HG02885 (cell line): Measurements from ENCODE around the gene POGZ.
"Not testable (repeated sequence)": the region's sequence is repeated elsewhere in the genome, so short reads cannot be mapped to it uniquely, and the experiment has no call there.

Experiments
- ATAC-seq: cut with Tn5 transposase; IDR thresholded peaks from one replicate; pipeline ENCODE4 v1.9.1; 2021; ENCODE audit warnings: mild to moderate bottlenecking; ENCODE audit not compliant: unreplicated experiment, poor library complexity

The POGZ gene

GRCh38 chr1:151477066-151477465, 17.8 kb upstream of the POGZ start:
- ATAC-seq, result no peak

GRCh38 chr1:151476083-151476482, 16.8 kb upstream of the POGZ start:
- no peak for ATAC-seq

DNA sequence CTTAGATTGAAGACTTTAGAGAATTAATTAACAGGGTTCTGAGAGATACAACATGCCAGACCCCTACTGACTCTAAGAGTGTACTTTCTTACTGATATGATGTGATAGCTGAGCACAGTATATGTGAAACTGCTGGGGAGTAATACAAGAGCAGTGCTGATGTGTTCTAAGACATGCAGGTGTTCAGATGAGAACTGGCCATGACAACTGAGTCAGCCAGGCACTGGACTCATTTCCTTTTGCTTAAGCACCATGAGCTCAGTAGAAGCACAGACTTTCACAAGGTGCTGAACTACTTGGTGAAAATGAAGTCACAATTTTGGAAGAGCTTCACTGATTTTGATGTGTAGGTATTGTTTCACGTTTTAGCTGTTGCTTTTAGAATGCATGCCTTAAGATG, 15.9 kb upstream of the POGZ start:
- ATAC-seq, result peak; percentile 83

GRCh38 chr1:151474745-151475144, 15.5 kb upstream of the POGZ start:
- no peak for ATAC-seq

DNA sequence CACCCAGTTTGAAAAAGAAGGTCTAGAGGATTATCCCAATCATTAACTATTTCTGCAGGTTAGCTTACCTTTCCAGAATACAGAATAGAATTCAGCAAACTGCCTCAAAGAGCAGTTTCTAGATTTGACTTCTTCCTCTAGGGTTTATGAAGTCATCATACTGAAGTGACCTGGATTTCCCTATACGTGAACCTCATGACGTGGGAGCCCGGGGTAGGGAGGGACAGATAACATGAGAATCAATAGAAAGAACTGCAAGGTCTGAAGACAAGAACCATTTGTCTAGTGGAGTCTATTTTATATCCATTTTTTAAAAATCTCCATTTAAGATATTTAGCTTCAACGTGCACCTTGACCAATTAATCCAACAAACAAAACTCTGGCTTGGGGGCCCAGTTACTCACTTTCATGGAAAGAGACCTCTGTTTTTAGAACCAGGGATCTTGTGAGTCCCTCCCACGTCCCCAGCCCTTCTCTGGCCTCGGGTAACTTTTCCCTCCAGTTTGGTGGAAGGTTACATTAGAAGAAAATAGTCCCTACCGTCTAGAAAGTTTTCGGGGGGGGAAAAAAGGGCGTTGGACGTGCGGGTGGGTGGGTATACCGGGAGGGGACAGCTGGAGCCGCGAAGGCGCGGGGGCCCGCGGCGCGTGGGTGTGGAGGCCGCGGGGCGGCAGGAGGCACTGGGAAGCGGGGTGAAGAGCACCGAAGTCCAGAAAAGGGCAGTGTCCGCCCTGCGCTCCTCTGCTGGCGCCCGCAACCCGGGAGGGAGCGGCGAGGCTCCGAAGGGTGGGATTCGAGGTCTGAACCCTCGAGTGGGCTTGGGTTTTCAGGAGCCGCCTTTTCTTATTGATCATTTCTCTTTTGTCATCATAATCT, 13.8 kb upstream of the POGZ start:
- no peak for ATAC-seq

GRCh38 chr1:151465026-151465425, 5.7 kb upstream of the POGZ start:
- no peak for ATAC-seq

GRCh38 chr1:151461694-151462093, 2.4 kb upstream of the POGZ start:
- no peak for ATAC-seq

GRCh38 chr1:151458802-151459330, 428 bp downstream of the POGZ start:
- ATAC-seq, result peak; percentile 30

DNA sequence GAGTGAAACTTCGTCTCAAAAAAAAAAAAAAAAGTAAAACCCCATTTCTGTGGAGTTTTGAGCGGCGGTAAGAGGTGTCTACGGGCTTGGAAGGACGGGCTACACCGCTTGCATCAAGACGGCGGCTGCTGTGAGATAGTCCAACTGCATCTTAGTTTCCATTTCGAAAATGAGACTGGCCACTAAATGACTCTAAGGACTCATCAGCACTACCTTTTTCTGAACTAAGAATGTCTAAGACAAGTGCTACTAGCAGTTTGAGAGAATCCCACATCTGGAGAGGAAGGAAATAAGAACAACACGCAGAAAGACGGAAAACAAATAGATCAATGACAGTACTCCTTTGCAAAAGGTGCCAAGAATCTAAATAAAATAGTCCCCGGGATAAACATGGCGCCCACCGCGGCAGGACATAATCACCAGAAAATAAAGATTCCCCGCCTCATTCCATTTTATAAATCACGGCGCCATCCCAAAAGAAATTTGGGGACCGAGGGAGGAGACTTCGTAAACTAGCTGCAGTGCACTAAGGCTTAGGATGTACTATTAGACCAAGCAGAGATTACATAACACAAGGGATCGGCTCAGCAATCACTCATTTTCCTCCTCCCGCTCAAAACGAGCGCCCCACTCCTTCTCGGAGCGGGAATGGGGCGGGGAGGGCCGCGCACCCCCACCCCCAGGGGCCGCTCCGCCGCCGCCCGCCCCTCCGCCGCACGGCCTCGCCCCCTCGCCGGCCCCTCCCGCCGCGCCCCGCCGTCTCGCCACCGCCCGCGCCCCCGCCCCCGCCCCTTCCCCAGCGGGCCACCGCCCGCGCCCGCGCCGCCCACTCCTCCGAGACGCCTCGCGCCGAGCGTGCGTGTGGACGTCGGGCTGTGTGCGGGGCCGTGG, 1.1 kb downstream of the POGZ start:
- peak; percentile 44 for ATAC-seq

DNA sequence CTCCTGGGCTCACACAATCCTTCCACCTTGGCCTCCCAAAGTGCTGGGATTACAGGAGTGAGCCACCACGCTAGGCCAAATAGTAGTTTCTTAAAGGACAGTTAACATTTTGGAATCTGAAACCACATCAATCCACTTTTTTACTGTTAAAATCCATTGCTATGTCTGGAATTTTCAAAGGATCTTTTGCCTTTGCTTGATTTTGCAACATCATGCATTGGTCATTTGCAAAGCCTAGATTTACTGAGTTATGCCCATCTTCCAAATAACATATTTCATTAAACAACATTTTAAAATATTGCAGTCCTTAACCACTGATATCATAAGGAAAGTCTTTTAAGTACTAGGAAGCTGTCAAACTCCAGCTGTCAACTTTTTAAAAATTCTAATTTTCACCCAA, 3.3 kb downstream of the POGZ start:
- ATAC-seq, result no peak

- no peak for ATAC-seq
Observed at GRCh38 chr1:151455231-151455630, 4.1 kb downstream of the POGZ start.

- ATAC-seq, result no peak
Observed at GRCh38 chr1:151447696-151448095, 11.6 kb downstream of the POGZ start.

DNA sequence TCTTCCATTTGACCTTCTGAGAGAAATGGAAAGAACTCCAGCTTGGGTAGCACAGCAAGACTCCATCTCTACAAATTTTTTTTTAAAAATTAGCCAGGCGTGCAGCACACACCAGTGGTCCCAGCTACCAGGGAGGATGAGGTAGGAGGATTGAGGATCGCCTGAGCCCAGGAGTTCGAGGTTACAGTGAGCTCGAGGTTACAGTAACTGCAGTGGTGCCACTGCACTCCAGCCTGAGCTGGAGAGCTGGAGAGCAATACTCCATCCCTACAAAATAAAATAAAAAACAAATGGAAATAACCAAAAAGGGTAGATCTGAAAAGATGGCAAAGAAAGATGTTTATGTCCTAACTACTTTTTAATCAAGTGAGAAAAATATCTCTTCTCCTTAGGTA, 14.5 kb downstream of the POGZ start:
- ATAC-seq, result no peak

DNA sequence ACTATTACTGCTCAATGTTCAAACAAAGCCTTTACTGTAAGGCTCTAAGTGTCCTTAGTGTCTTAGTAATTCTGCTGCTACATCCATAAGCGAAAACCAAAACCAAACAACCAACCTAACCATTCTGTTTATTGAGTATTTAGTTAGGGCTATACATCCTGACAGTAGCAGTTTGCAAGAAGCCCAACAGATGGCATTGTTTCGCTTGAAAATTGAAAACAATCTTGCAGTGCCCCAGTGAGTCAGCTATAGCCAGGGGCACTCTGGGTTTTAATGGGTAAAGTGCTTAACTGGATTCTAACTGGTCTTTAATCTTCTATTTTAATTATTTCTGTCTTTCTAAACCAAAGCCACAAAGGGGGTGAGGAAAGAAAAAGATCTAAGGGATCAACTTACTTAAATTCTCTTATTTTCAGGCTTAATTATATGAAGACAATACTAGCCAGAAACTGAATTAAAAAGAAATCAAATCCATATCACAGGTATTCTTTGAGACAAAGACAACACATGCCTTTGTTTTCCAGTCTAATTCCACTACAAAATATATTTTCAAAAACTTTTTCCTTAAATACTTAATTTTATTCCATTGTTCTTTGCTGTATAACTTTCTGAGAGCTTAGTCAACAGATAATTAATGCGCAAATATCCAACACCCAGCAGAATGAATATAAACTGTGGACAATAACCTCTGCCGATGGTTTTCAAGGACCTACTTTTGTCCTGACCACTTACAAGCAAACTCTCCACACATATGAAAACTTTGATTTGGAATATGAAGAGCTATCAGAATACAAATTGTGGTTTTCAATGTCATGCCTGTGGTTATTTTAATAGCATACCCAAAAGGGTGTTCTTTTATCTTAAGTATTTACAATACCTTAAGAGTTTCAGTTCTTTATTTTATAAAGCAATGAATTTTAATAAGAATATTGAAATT, 15.2 kb downstream of the POGZ start:
- peak; percentile 62 for ATAC-seq

GRCh38 chr1:151437396-151437795, 21.9 kb downstream of the POGZ start:
- not testable (repeated sequence) for ATAC-seq

DNA sequence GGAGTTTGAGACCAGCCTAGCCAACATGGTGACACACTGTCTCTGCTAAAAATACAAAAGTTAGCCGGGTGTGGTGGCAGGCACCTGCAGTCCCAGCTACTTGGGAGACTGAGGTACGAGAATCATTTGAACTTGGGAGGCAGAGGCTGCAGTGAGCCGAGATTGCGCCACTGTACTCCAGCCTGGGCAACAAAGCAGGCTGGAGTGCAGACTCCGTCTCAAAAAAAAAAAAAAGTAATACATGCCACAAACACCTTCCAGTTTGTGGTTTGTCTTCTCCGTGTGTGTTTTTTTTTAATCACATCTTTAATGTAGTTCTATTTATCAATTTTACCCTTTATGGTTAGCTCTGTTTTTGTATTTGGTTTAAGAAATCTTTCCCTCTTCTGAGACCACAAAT, 22.3 kb downstream of the POGZ start:
- ATAC-seq, result no peak

DNA sequence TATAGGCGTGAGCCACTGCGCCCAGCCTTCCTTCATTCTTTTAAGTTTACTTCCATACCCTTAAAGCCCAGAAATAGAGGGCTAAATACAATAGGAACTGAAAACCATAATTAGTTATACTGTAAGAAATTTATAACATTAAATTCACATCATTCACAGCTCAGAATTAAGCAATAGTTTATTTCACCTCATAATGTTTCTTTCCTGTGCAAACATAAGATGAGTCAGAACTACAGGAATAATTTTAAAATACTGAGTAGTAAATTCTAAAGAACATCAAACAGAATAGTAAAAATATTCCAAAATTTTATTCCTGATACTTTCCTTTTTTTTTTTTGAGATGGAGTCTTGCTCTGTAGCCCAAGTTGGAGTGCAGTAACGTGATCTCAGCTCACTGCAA, 24.1 kb downstream of the POGZ start:
- no peak for ATAC-seq

GRCh38 chr1:151433827-151434226, 25.5 kb downstream of the POGZ start:
- ATAC-seq, result not testable (repeated sequence)

GRCh38 chr1:151428068-151428467, 31.2 kb downstream of the POGZ start:
- no peak for ATAC-seq

- ATAC-seq, result no peak
Observed at GRCh38 chr1:151425103-151425502, 34.2 kb downstream of the POGZ start.
